ENCODE results near the gene ACIN1. TPM values are rescaled to one million over a fixed set of nuclear protein-coding genes. Genes with fewer than 3 reads are reported as not detected.

ACIN1 gene
- total and polyA plus RNA-seq, 2 donors (not counting 1 experiment from before 2014, with no cell fraction given) = 75.1 to 94.0 TPM

DNA sequence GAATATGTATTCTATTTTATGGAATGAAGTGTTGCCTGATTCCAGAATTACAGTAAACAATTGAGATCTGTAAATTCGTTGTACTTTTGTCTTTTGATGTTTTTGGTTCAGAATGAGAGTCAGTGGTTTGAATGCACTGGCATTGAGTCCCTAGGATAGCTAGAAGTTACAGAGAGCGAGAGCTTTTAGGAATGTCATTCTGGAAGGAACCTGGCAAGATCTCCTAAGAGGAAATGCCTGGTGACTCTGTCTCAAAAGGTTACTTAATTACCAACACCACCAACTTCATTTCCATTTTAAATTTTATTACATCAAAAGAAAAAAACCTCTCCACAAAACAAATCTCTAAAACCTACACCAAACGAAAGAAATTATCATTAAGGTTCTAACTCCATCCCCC lies 30.1 kb upstream of the ACIN1 start:
- no peak overlapping the region for H3K4me2 ChIP-seq (ENCODE audit: extremely low read depth, insufficient read depth, low read length)
- peaks cover 3% of the 10 kb centered on the region for H3K4me1 ChIP-seq (ENCODE audit: control insufficient read depth, extremely low read depth, insufficient read depth, low read length)
- no peaks in the 10 kb centered on the region for H4K20me1 ChIP-seq (ENCODE audit: control insufficient read depth, extremely low read depth, insufficient read depth, low read length)
- no peaks in the 10 kb centered on the region for H3K79me2 ChIP-seq (ENCODE audit: control insufficient read depth, insufficient read depth, low read length)
- H2AFZ ChIP-seq (ENCODE audit: low read length) = no peak overlapping the region
- TF ChIP-seq, protein P1, sequence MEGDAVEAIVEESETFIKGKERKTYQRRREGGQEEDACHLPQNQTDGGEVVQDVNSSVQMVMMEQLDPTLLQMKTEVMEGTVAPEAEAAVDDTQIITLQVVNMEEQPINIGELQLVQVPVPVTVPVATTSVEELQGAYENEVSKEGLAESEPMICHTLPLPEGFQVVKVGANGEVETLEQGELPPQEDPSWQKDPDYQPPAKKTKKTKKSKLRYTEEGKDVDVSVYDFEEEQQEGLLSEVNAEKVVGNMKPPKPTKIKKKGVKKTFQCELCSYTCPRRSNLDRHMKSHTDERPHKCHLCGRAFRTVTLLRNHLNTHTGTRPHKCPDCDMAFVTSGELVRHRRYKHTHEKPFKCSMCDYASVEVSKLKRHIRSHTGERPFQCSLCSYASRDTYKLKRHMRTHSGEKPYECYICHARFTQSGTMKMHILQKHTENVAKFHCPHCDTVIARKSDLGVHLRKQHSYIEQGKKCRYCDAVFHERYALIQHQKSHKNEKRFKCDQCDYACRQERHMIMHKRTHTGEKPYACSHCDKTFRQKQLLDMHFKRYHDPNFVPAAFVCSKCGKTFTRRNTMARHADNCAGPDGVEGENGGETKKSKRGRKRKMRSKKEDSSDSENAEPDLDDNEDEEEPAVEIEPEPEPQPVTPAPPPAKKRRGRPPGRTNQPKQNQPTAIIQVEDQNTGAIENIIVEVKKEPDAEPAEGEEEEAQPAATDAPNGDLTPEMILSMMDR (conservative IDR thresholded peaks at IDR 0.05 in 1 of 2, IDR thresholded peaks at IDR 0.05 in 1 of 2; ENCODE audit: low read depth in 1 of 2, low read length in 2 of 2) = no peak
- TF ChIP-seq EZH2 (IDR thresholded peaks at IDR 0.05; ENCODE audit: low read length, missing control alignments) = no peak
- H3K27me3 ChIP-seq (ENCODE audit: control insufficient read depth, insufficient read depth, low read length) = peaks cover 6% of the 10 kb centered on the region
- no peaks in the 10 kb centered on the region for H3K9me3 ChIP-seq (ENCODE audit: control insufficient read depth, insufficient read depth, low read depth, low read length)
- no peak for DNase-seq (ENCODE audit: low read depth in 2 of 2)
- H3K27ac ChIP-seq (ENCODE audit: insufficient read depth, low read length) = no peak overlapping the region
- no peak overlapping the region for H3K4me3 ChIP-seq (replicated peaks in 1 of 4; ENCODE audit: control extremely low read depth in 1 of 4, insufficient read depth in 1 of 4, low read depth in 3 of 4, low read length in 4 of 4)
- H3K36me3 ChIP-seq (ENCODE audit: control insufficient read depth, insufficient read depth, low read length) = no peaks in the 10 kb centered on the region
- H3K9ac ChIP-seq (ENCODE audit: insufficient read depth, low read length) = no peak overlapping the region

DNA sequence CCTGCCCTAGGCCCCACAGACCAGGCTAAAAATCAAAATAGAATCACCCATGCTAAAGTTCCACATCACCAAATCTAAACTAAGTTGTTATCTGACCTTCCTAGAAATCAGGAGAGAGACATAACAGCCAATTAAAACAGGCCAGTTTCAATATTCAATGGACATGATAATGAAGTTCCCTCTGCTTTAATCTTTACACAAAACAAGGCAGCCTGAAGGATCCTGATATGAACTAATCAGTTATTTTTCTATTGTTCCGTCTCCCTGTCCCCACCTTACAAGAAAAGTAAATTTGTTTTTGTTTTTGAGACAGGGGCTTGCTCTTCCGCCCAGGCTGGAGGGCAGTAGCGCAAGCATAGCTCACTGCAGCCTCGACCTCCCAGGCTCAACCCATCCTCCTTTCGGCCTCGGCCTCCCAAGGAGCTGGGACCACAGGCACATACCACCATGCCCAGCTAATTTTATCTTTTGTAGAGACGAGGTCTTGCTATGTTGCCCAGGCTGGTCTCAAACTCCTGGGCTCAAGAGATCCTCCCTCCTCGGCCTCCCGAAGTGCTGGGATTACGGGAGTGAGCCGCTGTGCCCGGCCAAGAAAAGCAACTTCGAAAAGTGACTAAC lies 29.5 kb upstream of the ACIN1 start:
- peaks cover 3% of the 10 kb centered on the region for H3K4me1 ChIP-seq (ENCODE audit: control insufficient read depth, extremely low read depth, insufficient read depth, low read length)
- H3K9me3 ChIP-seq (ENCODE audit: control insufficient read depth, insufficient read depth, low read depth, low read length) = no peaks in the 10 kb centered on the region
- no peak overlapping the region for H3K4me2 ChIP-seq (ENCODE audit: extremely low read depth, insufficient read depth, low read length)
- TF ChIP-seq, protein P1 (conservative IDR thresholded peaks at IDR 0.05 in 1 of 2, IDR thresholded peaks at IDR 0.05 in 1 of 2; ENCODE audit: low read depth in 1 of 2, low read length in 2 of 2) = no peak
- TF ChIP-seq EZH2 (IDR thresholded peaks at IDR 0.05; ENCODE audit: low read length, missing control alignments) = no peak
- no peak overlapping the region for H2AFZ ChIP-seq (ENCODE audit: low read length)
- no peak for DNase-seq (ENCODE audit: low read depth in 2 of 2)
- peaks cover 2% of the 10 kb centered on the region for H3K27me3 ChIP-seq (ENCODE audit: control insufficient read depth, insufficient read depth, low read length)
- no peak overlapping the region for H3K9ac ChIP-seq (ENCODE audit: insufficient read depth, low read length)
- H3K79me2 ChIP-seq (ENCODE audit: control insufficient read depth, insufficient read depth, low read length) = no peaks in the 10 kb centered on the region
- H3K36me3 ChIP-seq (ENCODE audit: control insufficient read depth, insufficient read depth, low read length) = no peaks in the 10 kb centered on the region
- H4K20me1 ChIP-seq (ENCODE audit: control insufficient read depth, extremely low read depth, insufficient read depth, low read length) = no peaks in the 10 kb centered on the region
- H3K4me3 ChIP-seq (replicated peaks in 1 of 4; ENCODE audit: control extremely low read depth in 1 of 4, insufficient read depth in 1 of 4, low read depth in 3 of 4, low read length in 4 of 4) = no peak overlapping the region
- no peak overlapping the region for H3K27ac ChIP-seq (ENCODE audit: insufficient read depth, low read length)

DNA sequence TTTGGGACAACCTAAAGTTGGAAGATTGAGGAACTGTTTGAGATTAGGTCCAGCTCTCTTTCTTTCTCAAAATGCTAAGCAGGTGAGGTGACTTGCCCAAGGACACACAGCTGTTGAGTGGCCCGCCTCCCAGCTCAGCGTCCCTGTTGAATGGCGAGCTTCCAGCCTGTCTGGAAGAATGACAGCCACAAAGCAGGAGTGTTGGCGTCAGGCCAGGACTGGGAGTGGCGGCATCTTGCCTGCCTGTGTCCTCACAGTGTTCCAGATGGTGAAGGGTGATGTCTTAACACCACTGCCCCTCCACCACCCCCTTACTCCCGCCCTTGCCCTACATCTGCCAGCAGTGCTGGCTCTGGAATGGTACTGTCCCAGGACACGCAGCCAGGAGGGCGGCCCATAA lies 28.5 kb upstream of the ACIN1 start:
- H3K36me3 ChIP-seq (ENCODE audit: control insufficient read depth, insufficient read depth, low read length) = no peaks in the 10 kb centered on the region
- no peak overlapping the region for H3K27ac ChIP-seq (ENCODE audit: insufficient read depth, low read length)
- no peak overlapping the region for H3K4me2 ChIP-seq (ENCODE audit: extremely low read depth, insufficient read depth, low read length)
- no peaks in the 10 kb centered on the region for H3K79me2 ChIP-seq (ENCODE audit: control insufficient read depth, insufficient read depth, low read length)
- DNase-seq (ENCODE audit: low read depth in 2 of 2) = peak in 1 of 2 donors; percentile 19
- no peaks in the 10 kb centered on the region for H3K9me3 ChIP-seq (ENCODE audit: control insufficient read depth, insufficient read depth, low read depth, low read length)
- H2AFZ ChIP-seq (ENCODE audit: low read length) = no peak overlapping the region
- TF ChIP-seq EZH2 (IDR thresholded peaks at IDR 0.05; ENCODE audit: low read length, missing control alignments) = no peak
- TF ChIP-seq, protein P1 (conservative IDR thresholded peaks at IDR 0.05 in 1 of 2, IDR thresholded peaks at IDR 0.05 in 1 of 2; ENCODE audit: low read depth in 1 of 2, low read length in 2 of 2) = no peak
- H3K27me3 ChIP-seq (ENCODE audit: control insufficient read depth, insufficient read depth, low read length) = no peaks in the 10 kb centered on the region
- peaks cover 3% of the 10 kb centered on the region for H3K4me1 ChIP-seq (ENCODE audit: control insufficient read depth, extremely low read depth, insufficient read depth, low read length)
- no peak overlapping the region for H3K4me3 ChIP-seq (replicated peaks in 1 of 4; ENCODE audit: control extremely low read depth in 1 of 4, insufficient read depth in 1 of 4, low read depth in 3 of 4, low read length in 4 of 4)
- no peak overlapping the region for H3K9ac ChIP-seq (ENCODE audit: insufficient read depth, low read length)
- H4K20me1 ChIP-seq (ENCODE audit: control insufficient read depth, extremely low read depth, insufficient read depth, low read length) = no peaks in the 10 kb centered on the region

Data from fibroblast of lung (primary cell).